WTC11 (cell line): Measurements from ENCODE around the gene TNFAIP2. TPM values are rescaled to one million over a fixed set of nuclear protein-coding genes. Genes with fewer than 3 reads are reported as not detected.

Experiments
- ATAC-seq: fragments of 200-7000 bp; cut with Tn5 transposase; 2 replicates; pipeline ENCODE4 v1.10.0; 2021; ENCODE audit warnings: mild to moderate bottlenecking, moderate library complexity
- CTCF ChIA-PET: fragments of 300-600 bp; sonication (Branson Sonifier 250); formaldehyde crosslinking; loops from one replicate; lab custom pipeline; 2021; ENCODE audit warnings: antibody characterized with exemption; lab: Charles Lee
- POLR2A ChIA-PET: fragments of 350-600 bp; sonication (Branson Sonifier 250); formaldehyde crosslinking; loops from one replicate; lab custom pipeline; 2021; ENCODE audit warnings: antibody characterized with exemption; lab: Charles Lee
- DNase-seq: peaks from one replicate; pipeline ENCODE4 v3.0.0; 2021; ENCODE audit warnings: low spot score
- H3K27ac Mint-ChIP-seq: 2 replicates; pipeline ENCODE4 v1.8.0; 2021; ENCODE audit warnings: mixed read lengths
- H3K27me3 Mint-ChIP-seq: 2 replicates; pipeline ENCODE4 v1.8.0; 2021; ENCODE audit warnings: low read depth, mild to moderate bottlenecking, moderate library complexity, mixed read lengths
- H3K36me3 Mint-ChIP-seq: 2 replicates; pipeline ENCODE4 v1.8.0; 2021; ENCODE audit warnings: mixed read lengths
- H3K4me1 Mint-ChIP-seq: 2 replicates; pipeline ENCODE4 v1.8.0; 2022; ENCODE audit warnings: mixed read lengths
- H3K4me3 Mint-ChIP-seq: 2 replicates; pipeline ENCODE4 v1.8.0; 2021; ENCODE audit warnings: mild to moderate bottlenecking, moderate library complexity, mixed read lengths
- H3K9me3 Mint-ChIP-seq: 2 replicates; pipeline ENCODE4 v1.8.0; 2021; ENCODE audit warnings: mixed read lengths
- ATF6 ChIP-seq: sonication (generic); formaldehyde crosslinking; IDR thresholded peaks from 2 replicates; pipeline ENCODE4 v1.8.1; 2023; ENCODE audit warnings: mild to moderate bottlenecking, missing genetic modification reagents
- EMX1 ChIP-seq: fragments of 250-450 bp; sonication (Bioruptor Pico); IDR thresholded peaks from 2 replicates; pipeline ENCODE4 v1.8.0; 2021; ENCODE audit warnings: mild to moderate bottlenecking
- FOXP1 ChIP-seq: sonication (generic); formaldehyde crosslinking; IDR thresholded peaks from 2 replicates; pipeline ENCODE4 v1.8.0; 2022; ENCODE audit warnings: missing genetic modification reagents, mild to moderate bottlenecking, moderate library complexity, borderline replicate concordance
- GABPB1 ChIP-seq: sonication (generic); formaldehyde crosslinking; IDR thresholded peaks from 2 replicates; pipeline ENCODE4 v1.8.1; 2023; ENCODE audit warnings: mild to moderate bottlenecking, missing genetic modification reagents
- HMGXB4 ChIP-seq: sonication (generic); formaldehyde crosslinking; IDR thresholded peaks from 2 replicates; pipeline ENCODE4 v1.8.1; 2023; ENCODE audit warnings: mild to moderate bottlenecking, moderate library complexity, missing genetic modification reagents
- IRF2 ChIP-seq: sonication (generic); formaldehyde crosslinking; IDR thresholded peaks from 2 replicates; pipeline ENCODE4 v1.8.0; 2022; ENCODE audit warnings: low read depth, missing genetic modification reagents, borderline replicate concordance
- MYBL2 ChIP-seq: sonication (generic); formaldehyde crosslinking; IDR thresholded peaks from 2 replicates; pipeline ENCODE4 v1.8.1; 2023; ENCODE audit warnings: mild to moderate bottlenecking, moderate library complexity, missing genetic modification reagents
- PRDM15 ChIP-seq: sonication (generic); formaldehyde crosslinking; IDR thresholded peaks from 2 replicates; pipeline ENCODE4 v1.8.0; 2022; ENCODE audit warnings: missing genetic modification reagents
- PREB ChIP-seq: sonication (generic); formaldehyde crosslinking; IDR thresholded peaks from 2 replicates; pipeline ENCODE4 v1.8.1; 2022; ENCODE audit warnings: mild to moderate bottlenecking, missing genetic modification reagents, moderate library complexity, borderline replicate concordance
- RORB ChIP-seq: fragments of 250-450 bp; sonication (Bioruptor Pico); IDR thresholded peaks from 2 replicates; pipeline ENCODE4 v1.9.0; 2021; ENCODE audit warnings: mild to moderate bottlenecking
- SMAD3 ChIP-seq: sonication (generic); formaldehyde crosslinking; IDR thresholded peaks from 2 replicates; pipeline ENCODE4 v1.8.0; 2022; ENCODE audit warnings: missing genetic modification reagents, mild to moderate bottlenecking, borderline replicate concordance
- TEAD4 ChIP-seq: sonication (generic); formaldehyde crosslinking; IDR thresholded peaks from 2 replicates; pipeline ENCODE4 v1.8.0; 2022; ENCODE audit warnings: mild to moderate bottlenecking, missing genetic modification reagents
- ZNF121 ChIP-seq: sonication (generic); formaldehyde crosslinking; IDR thresholded peaks from 2 replicates; pipeline ENCODE4 v1.8.0; 2023; ENCODE audit warnings: missing genetic modification reagents
- ZNF317 ChIP-seq: sonication (generic); formaldehyde crosslinking; IDR thresholded peaks from 2 replicates; pipeline ENCODE4 v1.8.1; 2023; ENCODE audit warnings: low read depth, mild to moderate bottlenecking, moderate library complexity, missing genetic modification reagents, borderline replicate concordance
- ZNF423 ChIP-seq: fragments of 250-450 bp; sonication (Bioruptor Pico); IDR thresholded peaks from 2 replicates; pipeline ENCODE4 v2.1.2; 2022; ENCODE audit warnings: mild to moderate bottlenecking, moderate library complexity
- ZNF425 ChIP-seq: fragments of 250-450 bp; sonication (Bioruptor Pico); conservative IDR thresholded peaks from 2 replicates; pipeline ENCODE4 v1.9.0; 2021; ENCODE audit warnings: mild to moderate bottlenecking
- total RNA-seq: library from RNA; stranded (reverse); gene quantifications from 3 replicates; pipeline ENCODE4 v1.2.3, GENCODE V29; 2021

TNFAIP2 gene
- total RNA-seq, 1 experiment from 2014 or later: 24.1 TPM

- CTCF ChIA-PET: interaction anchor here (0.6 to 6.3 kb wide), 10 partner anchors 10 to 198 kb away, joined by 3 to 126 read pairs (median 5); partner anchors contain the start of gene TNFAIP2
- DNase-seq (peak; percentile 44), ATAC-seq (no peak)
- Mint-ChIP-seq H3K27me3 (peaks cover 51% of the 10 kb centered on the region), H3K4me3 (no peak overlapping the region), H3K27ac (no peak overlapping the region), H3K4me1 (peaks cover 20% of the 10 kb centered on the region), H3K36me3 (no peaks in the 10 kb centered on the region), H3K9me3 (no peaks in the 10 kb centered on the region)
- TF ChIP-seq SMAD3 (CRISPR knock-in tag) (no peak), ZNF317 (CRISPR knock-in tag) (no peak), MYBL2 (CRISPR knock-in tag) (no peak), ZNF425 (CRISPR knock-in tag) (no peak), TEAD4 (CRISPR knock-in tag) (no peak), RORB (CRISPR knock-in tag) (no peak), PREB (CRISPR knock-in tag) (no peak), ZNF423 (CRISPR knock-in tag) (no peak), GABPB1 (peak; percentile 87; the same call in 1 of the 2 replicates), HMGXB4 (CRISPR knock-in tag) (no peak; the same call in 1 of the 2 replicates), IRF2 (CRISPR knock-in tag) (no peak), ZNF121 (no peak), FOXP1 (CRISPR knock-in tag) (peak; percentile 28; the same call in 1 of the 2 replicates), EMX1 (CRISPR knock-in tag) (no peak), ATF6 (CRISPR knock-in tag) (no peak), PRDM15 (peak; percentile 96)
- POLR2A ChIA-PET: no interaction called here
Measured at GRCh38 chr14:103100281-103101121, 22.8 kb upstream of the TNFAIP2 start.
